Testis (tissue), 2 donors: ENCODE data around the gene MAP4.

Experiments
- POLR2A ChIP-seq: fragments of 450-650 bp; IDR thresholded peaks from one replicate; pipeline ENCODE4 v1.6.1; 2017; ENCODE audit warnings: antibody characterized with exemption, mild to moderate bottlenecking, moderate library complexity
- TF ChIP-seq, protein P1 (sequence below), 3 experiments: fragments of 450-650 bp in 2 of 3; fragments of 200-600 bp in 1 of 3; sonication (generic) in 1 of 3; IDR thresholded peaks; one replicate each; pipeline ENCODE4 v1.5.1; 2016 to 2019; ENCODE audit warnings: antibody characterized with exemption in 3 of 3, mild to moderate bottlenecking in 2 of 3, moderate library complexity in 1 of 3

- TF ChIP-seq, protein P1, sequence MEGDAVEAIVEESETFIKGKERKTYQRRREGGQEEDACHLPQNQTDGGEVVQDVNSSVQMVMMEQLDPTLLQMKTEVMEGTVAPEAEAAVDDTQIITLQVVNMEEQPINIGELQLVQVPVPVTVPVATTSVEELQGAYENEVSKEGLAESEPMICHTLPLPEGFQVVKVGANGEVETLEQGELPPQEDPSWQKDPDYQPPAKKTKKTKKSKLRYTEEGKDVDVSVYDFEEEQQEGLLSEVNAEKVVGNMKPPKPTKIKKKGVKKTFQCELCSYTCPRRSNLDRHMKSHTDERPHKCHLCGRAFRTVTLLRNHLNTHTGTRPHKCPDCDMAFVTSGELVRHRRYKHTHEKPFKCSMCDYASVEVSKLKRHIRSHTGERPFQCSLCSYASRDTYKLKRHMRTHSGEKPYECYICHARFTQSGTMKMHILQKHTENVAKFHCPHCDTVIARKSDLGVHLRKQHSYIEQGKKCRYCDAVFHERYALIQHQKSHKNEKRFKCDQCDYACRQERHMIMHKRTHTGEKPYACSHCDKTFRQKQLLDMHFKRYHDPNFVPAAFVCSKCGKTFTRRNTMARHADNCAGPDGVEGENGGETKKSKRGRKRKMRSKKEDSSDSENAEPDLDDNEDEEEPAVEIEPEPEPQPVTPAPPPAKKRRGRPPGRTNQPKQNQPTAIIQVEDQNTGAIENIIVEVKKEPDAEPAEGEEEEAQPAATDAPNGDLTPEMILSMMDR (IDR thresholded peaks at IDR 0.05): no peak
- no peak for TF ChIP-seq POLR2A
Observed at GRCh38 chr3:47877290-47877689, 138.9 kb downstream of the MAP4 start.
